Cerebellar cortex (tissue), 1 donor: ENCODE results near the gene RBFOX1.

Experiments used
- DNase-seq: peaks from one replicate; pipeline ENCODE4 v3.0.0-alpha.2; 2015; ENCODE audit warnings: low spot score

The RBFOX1 gene

DNA sequence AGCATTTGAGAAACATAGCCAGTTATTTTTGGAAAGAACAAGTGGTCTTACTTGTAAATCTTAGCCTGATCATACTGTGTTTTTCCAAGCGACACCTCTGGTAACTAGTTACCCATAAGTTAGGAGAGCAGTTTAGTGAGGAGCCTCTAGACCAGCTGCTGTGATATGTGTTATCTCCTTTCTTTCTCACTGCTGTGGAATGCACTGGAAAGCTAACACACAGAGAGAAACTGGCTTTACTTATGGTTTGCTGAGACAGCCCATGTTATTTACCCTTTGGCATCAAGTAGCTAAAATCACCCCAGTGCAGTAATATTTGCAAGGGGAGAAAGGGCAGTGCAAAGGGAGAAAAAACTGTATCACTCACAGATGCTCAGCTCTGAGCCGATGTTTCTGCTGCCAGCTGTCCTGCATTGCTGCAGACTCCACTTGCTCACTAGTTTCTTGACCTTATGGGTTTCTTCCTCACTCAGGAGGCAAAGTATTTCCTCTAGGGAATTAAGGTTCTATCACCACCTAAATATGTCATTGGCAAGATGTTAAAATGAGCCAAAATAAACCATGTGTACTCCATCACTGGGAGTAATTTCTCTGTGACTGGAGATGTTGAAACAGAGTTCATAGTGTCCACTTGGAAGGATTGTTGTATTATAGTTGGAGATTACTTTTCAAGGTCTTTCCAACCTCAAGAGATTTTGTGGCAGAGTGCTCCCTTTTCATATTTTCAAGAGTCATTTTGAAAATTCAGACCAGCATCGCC lies 2.3 kb downstream of the RBFOX1 start:
- DNase-seq = no peak

DNA sequence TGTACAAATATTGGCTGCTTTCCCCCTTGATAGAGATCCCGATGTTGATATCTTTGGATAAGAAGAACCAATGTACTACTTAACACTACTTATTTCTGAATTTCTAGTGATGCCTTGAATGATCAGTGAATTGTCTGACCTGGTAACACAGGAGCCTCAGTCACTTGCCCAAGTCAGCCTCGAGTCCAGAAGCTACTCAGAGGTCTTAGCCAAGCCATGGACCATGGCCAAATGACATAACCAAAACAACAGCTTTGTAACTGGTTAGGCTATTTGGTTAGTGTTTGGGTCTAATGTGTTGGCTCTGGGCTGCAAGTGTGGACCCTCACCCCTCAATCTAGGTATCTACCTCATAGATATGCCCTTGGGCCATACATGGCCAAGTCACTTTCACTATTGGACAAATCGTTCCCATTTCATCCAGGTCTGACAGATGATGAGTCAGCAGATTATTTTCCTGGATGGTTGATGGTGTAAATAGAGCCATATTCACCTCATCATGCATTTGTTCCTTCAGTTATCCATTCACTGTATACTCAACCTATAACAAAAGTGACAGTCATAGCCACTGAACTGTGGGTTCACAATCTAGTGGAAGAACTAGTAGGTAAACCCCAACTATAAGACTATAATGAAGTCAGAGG lies 3.5 kb downstream of the RBFOX1 start:
- peak; percentile 35 for DNase-seq

- DNase-seq = no peak
Measured at GRCh38 chr16:7336742-7337141, 4.1 kb downstream of the RBFOX1 start.

- DNase-seq = no peak
Measured at GRCh38 chr16:7338826-7339225, 6.2 kb downstream of the RBFOX1 start.

DNA sequence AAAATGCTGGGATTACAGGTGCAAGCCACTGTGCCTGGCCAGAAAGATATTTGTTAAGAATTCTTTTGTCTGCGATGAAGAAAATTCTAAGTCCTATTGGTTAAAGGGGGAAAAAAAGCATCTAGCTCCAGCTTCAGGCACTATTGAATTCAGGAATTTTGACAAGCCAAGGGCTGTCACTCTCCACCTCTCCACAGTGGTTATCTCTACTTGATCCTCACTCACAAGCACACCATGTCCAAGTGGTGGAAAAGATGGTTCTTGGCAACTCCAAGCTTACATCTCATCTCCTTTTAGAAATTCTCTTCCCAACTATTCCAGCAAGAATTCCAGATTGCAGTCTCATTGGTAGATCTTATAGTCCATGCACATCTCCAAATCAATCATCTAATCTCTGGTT lies 7.1 kb downstream of the RBFOX1 start:
- no peak for DNase-seq

- DNase-seq = no peak
Measured at GRCh38 chr16:7340938-7341337, 8.3 kb downstream of the RBFOX1 start.

DNA sequence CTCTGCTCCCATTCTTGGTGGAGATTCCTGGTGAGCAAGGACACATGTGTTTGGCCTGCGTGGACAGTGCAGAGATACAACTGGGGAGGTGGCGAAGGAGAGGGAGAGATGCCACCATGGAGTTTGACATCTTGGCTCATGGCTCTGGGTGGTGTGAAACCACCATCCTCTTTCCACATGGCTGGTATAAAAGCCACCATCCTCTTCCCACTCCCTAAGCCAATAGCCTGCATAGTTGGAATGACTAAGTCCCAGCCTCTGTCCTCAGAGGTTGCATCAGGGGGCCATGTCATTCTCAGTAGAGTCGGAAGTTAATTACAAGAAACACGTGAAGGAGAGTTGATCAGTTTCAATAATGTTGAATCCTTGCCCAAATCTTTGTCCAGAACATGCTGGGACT lies 10.0 kb downstream of the RBFOX1 start:
- no peak for DNase-seq

- no peak for DNase-seq
Measured at GRCh38 chr16:7343243-7343642, 10.6 kb downstream of the RBFOX1 start.

DNA sequence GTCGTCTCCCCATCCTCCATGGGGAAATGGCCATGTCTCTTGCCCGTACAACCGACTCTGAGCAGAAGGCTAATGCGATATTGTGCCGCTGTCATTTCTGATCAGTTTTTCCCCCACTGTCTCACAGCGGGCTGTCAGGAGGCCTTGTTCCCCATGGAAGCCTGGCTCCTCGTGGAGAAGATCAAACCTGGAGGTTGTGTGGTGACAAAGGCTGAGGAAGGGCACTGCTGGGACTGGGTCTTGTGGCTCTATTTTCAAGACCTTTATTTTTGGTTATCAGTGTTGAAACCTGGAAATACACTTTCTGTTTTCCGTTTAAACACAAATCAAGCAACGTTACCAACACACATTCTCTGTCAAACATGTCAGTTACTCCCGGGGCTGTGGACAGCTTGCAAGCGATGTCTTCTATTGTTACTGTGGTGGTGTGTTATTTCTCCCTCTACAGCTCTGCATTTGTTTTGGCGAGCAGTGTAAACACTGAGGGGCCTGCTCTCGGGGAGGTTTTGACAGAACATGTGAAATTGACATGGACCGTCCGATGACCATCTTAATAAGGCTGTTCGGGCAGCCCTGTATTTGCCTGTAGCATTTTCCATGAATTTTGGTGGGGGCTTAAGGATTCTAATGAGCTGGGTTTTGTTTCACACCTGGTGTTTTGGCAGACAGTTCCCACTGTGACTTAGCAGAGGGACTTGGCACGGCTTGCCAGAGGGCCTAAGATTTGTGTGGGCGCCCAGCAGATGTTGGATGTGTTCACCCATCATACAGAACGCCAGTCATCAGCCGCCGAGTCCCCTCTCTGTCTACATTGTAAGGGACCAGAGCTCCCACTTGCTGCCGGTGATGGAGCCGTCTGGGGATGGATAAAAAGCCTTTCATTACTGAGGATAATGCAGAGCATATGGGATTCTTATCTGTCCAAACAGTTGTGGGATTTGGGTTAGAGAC lies 12.5 kb downstream of the RBFOX1 start:
- no peak for DNase-seq

- DNase-seq = peak; percentile 69
Measured at GRCh38 chr16:7350806-7351205, 18.2 kb downstream of the RBFOX1 start.

GRCh38 chr16:7351610-7352510 lies 19.2 kb downstream of the RBFOX1 start:
- no peak for DNase-seq

GRCh38 chr16:7355758-7356157 lies 23.1 kb downstream of the RBFOX1 start:
- peak; percentile 68 for DNase-seq

DNA sequence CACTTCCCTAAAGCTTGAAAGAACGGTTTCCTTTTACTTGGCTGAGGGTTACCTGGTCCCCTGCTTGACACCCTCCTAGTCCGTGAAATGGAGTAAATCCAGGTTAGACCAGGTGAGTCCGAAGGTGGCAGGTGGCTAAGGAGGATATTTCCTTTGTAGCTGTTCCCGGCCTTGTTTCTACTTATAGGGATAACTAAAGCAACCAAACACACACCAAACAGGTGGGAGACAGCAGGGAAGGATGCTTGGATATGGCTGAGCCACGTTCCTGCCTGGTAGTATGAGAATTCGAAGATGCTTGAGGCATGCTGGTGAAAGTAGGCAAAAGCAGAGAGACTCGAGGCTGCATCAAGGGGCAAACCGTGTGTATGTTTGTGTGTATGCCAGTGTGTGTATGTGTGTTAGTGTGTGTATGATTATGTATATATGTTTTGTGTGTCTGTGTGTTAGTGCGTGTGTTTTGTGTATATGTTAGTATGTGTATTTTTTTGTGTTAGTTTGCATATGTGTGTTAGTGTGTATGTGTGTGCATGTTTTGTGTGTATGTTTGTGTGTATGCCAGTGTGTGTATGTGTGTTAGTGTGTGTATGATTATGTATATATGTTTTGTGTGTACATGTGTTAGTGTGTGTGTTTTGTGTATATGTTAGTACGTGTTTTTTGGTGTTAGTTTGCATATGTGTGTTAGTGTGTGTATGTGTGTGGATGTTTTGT lies 28.9 kb downstream of the RBFOX1 start:
- peak; percentile 69 for DNase-seq

DNA sequence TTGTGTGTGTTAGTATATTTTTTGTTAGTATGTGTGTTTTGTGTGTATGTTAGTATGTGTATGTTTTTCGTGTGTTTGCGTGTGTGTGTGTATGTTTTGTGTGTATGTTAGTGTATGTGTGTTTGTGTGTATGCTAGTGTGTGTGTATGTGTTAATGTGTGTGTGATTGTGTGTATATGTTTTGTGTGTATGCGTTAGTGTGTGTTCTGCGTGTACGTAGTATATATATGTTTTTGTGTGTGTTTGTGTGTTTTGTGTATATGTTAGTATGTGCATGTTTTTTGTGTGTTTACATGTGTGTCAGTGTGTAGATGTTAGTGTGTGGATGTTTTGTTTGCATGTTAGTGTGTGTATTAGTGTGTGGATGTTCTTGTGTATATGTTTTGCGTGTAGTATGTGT lies 29.6 kb downstream of the RBFOX1 start:
- no peak for DNase-seq

DNA sequence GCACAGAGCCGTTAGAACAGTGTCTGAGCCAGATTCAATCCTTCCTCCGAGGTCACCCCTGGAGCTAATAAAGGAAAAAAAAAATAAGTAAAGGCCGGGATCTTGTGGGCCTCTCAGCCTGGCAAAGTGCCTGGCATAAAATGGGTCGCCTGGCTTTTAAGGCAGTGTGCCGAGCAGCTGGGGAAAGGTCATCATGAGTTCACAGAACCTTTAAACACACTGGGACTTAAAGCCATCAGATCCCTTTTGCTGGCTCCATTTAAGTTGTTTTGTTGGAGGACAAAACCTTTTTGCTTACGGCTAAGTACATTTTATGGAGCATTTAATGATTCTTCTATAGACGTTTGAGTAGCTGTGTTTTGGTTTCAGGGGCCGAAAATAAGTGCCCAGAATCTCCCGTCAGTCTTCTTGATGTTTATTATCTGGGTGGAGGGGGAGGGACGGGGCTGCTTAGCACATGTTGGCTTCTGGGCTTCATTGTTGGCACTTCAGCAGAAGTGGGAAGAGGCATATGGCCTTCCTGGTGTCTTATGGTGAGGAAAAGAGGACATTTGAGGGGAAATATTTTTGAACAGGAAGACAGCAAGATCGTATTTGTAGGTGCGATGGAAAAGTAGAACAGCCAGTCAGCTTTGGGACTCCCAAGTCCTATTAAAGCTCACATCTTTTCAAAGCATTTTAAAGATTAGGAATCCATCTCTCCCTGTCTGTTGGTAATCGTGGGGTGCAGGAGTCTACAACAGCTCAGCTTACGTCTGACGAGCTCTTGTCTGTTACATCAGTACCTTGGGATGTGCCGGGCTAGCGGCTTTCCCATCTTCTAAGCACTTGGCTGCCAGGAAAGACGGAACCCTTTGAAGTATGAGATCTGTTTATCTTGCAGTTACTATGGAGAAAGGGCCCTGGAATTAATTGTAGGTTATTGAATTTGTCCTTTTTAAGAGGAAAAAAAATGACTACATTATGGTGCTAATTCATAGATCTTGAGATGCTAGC lies 31.1 kb downstream of the RBFOX1 start:
- peak; percentile 89 for DNase-seq

- peak; percentile 82 for DNase-seq
Measured at GRCh38 chr16:7366041-7366440, 33.4 kb downstream of the RBFOX1 start.

GRCh38 chr16:7366993-7367880 lies 34.6 kb downstream of the RBFOX1 start:
- no peak for DNase-seq

DNA sequence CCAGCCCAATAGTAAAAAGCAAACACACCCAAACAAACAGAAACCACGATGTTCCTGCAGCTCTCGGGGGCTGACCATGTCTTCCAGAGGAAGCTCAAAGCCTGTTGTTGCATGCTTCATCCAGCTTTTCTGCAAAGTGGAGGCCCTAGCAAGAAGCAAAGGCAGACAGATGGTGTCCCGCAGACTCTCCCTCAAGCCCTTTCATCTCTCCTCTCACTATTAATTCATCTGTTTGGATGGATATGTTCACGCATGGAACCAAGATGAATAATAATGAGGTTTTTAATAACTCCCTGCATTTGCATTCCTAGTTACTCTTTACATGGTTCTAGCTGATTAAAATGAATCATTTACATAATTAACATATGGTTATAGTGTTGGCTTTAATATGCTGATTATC lies 36.6 kb downstream of the RBFOX1 start:
- peak; percentile 74 for DNase-seq

GRCh38 chr16:7372095-7372494 lies 39.5 kb downstream of the RBFOX1 start:
- DNase-seq = no peak
